ENCODE data around the gene PGAM4.
"Not testable (repeated sequence)": the region's sequence is repeated elsewhere in the genome, so short reads cannot be mapped to it uniquely, and the experiment has no call there.

The PGAM4 gene

DNA sequence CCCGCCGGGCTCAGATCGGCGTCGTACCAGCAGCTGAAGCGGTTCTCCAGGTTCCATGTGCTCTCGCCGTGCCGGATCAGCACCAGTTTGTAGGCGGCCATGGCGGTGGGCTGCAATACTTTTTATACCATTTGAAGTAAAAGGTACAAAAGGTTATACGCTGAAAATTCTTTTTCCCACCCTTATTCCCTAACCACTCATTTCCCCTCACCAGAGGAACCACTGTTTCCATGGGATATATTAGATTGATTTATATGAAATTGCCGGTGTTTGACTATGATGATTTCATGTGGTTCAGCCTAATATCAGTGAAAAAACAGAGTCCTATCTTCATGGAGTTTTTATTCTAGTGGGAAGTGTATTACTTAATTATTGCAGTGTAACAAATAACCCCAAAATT is at the start of gene PGAM4:
Gene PGAM4 (minus strand): TSS at position 101 of the 400 bp plus-strand sequence. CDS start 0 bp downstream, at position 101.
- DNase-seq = no peak

DNA sequence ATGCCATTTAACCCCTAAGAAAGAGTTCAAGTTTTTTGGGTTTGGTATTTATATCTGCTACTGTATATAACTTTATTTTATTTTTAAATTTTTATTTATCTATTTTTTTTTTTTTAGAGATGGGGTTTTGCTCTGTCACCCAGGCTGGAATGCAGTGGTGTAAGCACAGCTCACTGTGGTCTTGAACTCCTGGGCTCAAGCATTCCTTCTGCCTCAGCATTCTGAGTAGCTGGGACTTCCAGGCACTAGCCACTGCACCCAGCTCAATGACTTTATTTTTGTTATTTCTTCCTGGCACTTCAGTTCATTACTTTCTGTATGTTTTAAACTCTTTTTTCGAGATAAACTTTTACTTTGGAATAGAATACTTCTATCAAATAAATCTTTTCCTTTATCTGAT is 42.4 kb upstream of the PGAM4 start:
- no peak for DNase-seq

DNA sequence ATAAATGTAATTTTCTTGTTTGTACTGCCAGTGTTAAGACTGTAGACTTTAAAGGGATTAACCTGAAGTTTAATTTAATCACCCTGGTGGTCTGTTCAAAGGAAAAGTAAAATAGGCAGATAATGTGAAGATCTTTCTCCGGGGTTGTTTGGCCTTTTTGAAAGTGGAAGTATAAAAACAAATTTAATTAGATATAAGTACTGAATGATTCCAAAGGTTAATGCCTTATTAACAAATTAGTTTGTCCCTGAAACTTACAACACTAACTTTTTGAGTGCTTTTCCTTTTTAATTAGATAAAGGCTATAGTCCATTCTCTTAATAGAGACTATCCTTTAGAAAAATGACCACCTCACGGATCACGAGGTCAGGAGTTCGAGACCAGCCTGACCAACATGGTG is 10.4 kb upstream of the PGAM4 start:
- no peak for DNase-seq

DNA sequence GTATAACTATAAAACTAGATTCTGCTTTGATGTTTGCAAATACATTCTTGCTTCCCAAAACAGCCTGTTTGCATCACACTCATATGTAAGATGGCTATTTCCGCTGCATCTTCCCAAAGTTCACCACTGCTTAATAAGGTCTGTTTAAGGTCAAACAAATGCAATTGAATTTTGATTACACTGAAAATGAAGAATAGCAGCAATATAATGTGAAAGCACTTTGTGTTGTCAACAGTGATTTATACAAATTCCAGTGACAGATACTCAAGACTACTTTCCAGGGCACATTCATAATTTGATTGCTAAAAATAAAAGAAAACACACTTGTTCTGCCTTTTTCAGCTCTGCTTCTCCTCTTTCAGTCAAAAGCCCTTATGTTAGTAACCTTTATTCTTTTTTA is 8.1 kb upstream of the PGAM4 start:
- DNase-seq = no peak

DNA sequence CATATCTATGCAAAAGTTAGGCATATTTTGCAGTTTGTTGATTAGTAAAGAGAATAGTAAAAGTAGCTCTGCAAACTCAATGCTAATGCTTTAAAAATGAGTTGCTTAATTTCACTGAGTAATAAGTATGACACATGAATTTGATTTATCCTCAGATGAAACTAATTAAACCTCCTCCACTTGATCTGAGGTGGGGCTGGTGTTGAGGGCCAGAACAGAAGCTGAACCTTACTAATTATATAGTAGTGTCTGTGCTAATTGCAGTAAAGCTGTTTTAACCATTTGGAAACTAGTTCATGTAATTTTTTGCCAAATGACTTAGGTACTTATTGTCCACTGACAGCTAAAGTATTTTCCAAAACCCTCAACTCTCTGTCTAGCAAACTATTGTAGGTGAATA is 7.7 kb upstream of the PGAM4 start:
- DNase-seq = no peak

DNA sequence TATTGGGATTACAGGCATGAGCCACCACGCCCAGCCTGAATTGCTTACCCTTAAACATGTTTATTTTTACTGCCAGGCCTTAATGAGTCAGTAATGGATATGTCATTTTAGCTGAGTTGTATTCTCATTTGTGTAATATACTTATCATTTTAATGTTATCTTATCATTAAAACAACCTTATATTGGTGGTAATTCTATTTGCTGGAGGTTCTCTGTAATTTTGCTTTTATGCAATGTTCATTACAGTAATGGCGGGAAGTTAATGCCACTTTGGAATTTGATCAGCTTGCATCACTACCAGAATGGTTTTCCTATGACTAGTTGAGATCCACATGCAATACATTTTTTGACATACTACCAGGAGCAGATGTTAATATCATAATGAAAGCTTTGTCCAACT is 6.3 kb upstream of the PGAM4 start:
- DNase-seq = no peak

DNA sequence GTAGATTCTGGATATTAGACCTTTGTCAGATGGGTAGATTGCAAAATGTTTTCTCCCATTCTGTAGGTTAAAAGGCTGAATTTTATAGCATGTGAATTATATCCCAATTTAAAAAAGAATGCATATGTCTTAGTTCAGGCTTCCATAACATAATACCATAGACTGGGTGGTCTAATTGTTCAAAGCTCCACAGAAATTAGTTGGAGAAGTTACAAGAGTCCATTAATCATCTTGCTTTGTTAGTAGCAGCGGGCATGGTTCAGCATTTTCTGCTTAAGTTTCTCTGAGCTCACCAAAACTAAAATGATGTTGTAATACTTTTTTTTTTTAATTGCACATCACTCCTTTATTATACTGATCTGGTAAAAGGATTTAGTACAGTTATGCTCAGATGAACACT is 1.8 kb downstream of the PGAM4 start:
- no peak for DNase-seq

DNA sequence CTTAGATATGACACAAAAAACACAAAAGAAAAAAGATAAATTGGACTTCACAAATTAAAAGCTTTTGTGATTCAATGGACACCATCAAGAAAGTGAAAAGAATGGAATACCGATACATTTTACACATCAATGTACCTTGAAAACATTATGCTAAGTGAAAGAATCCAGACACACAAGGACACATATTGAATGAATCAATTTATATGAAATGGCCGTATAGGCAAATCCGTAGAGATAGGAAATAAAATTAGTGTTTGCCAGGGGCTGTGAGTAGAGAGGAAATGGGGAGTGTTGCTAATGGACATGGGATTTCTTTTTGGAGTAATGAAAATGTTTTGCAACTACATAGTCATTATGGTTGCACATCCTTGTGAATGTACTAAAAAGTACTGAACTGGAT is 3.1 kb downstream of the PGAM4 start:
- no peak for DNase-seq

DNA sequence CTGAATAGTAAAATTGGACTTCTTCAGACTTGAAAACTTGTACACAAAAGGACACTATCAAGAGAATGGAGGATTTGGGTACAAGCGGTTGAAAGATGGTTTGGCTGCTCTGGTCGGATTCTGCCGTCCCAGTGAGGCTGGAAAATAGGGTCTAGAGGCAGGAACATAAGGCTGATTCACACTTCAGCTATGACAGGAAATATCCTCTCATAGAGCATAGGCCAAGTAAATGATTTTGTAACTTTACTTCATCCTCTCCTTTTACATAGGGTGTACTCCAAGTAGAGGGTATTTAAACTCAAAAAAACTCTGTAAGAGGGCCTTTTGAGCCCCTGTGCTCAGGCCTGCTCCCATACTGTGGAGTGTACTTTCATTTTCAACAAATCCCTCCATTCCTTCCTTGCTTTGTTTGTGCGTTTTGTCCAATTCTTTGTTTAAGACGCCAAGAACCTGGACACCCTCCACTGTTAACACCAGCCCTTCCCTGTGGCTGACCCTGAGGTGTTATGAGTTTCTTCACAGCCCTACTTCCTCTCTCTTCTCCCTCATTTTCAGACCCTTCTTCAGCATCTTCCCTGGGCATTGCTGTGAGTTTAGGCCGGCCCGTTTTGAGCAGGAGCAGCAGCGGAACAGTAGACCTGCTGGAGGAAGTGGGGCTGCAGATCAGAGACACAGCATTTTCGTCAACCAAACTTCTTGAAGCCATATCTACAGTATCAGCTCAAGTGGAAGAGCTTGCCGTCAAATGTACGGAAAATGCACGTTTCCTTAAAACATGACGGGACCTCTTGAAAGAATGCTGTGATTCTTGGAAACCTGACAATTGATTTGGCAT is 7.2 kb downstream of the PGAM4 start:
- DNase-seq = no peak

DNA sequence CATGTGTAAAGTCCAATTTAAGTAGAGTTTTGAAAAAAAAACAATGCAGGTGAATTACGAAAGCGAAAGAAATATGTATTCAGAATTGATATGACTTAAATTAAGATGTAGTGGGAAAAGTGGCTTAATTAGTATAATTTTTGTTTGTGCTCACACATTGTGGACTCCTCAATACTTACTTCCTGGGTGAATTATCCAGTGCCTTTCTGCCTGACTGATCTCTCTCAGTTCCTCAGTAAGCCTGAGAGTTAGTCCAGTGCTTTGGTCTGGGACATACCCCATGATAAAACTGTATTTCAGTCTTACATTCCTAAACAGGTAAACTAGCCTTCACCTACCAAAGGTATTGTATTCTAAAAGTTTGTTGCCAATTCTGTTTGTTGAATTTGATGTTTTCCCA is 8.4 kb downstream of the PGAM4 start:
- DNase-seq = no peak

DNA sequence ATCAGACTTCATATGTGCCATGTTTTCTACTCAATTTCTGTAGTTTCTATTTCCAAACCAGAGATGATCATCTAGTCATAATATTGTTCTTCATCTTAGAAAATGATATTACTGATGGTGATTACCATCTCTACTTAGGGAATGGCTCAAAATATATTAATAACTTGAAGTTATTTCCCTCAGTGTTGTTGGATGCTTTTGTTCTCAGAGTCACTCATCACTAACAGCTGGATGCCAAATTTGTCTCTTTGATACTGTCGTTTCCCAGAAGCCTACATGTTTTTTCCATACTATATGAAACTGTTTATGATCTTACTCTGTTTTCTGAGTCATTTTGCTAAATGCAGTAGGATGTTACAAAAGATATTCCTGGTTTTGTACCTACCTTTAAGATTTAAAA is 8.9 kb downstream of the PGAM4 start:
- no peak for DNase-seq

DNA sequence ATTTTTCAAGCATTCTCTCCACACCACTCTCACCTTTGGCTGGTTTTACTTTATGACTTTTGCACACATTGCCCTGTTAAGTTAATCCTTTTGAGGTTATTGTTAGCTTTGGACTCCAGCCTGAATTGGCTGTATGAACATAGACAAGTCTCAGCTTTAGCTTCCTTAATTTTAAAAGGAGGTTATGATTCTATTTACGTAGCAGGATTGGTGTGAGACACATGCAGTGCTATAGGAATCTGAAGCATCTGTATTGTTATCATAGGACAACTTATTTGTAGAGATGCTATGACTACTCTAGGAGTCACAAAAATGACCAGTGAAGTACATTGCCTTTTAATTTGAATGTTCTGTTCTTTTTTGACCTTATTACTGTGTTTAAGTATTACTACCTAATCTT is 15.7 kb downstream of the PGAM4 start:
- DNase-seq = no peak

DNA sequence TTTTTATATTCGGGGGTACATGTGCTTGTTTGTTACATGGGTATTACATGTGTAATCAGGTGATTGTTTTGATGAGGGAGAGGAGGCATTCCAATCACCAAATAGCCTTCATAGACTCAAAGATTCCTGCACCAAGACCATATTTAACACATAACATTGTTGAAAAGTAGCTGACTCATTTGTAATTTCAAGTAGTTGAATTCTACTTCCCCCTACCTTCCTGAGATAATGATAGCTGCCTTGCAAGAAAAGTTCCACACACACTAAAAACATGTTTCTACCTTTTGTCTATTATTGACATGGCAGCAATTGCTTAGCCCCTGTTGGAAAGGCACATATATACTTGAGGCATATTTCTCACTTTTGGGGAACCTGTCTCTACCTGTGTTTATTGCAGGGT is 16.1 kb downstream of the PGAM4 start:
- DNase-seq = no peak

DNA sequence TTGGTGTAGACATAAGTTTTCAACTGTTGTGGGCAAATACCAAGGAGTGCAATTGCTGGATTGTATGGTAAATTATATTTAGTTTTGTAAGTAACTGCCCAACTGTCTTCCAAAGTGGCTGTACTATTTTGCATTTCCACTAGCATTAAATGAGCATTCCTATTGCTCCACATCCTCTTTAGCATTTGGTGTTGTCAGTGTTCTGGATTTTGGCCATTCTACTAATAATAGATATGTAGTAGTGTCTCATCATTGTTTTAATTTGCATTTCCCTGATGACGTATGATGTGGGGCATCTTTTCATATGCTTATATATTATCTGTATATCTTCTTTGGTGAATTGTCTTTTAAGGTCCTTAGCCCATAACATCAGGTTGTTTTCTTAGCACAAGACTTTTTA is 17.3 kb downstream of the PGAM4 start:
- no peak for DNase-seq

DNA sequence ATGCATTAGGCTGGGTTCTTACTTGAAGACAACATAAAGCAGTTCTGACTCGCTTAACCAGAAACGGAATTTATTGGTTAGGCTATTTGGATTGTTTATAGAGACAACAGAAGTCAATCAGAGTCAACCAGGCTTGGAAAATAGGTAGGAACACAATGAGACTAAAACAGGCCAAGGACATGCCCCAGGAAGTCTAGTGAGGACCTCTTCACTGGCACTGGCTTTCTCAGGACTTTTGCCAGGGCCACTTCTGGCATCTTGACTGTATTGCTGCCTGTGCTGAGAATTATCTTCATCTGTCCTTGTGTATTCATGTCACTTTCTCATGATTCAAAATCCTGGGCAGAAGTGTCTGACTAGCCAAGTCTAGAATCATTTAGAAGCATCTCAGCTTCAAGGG is 19.6 kb downstream of the PGAM4 start:
- DNase-seq = no peak

DNA sequence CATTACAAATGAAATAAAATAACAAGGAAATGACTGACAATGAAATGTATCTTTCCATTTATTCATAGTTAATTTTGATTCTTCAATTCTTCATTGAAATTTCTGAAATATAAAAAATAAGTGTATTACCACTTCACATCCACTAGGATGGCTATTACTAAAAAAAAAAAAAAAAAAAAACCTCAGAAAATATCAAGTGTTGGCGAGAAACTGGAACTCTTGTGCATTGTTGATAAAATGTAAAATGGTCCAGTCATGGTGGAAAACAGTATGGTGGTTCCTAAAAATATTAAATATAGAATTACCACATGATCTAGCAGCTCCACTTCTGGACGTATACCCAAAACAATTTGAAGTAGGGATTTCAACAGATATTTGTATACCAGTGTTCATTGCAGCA is 22.9 kb downstream of the PGAM4 start:
- DNase-seq = no peak

DNA sequence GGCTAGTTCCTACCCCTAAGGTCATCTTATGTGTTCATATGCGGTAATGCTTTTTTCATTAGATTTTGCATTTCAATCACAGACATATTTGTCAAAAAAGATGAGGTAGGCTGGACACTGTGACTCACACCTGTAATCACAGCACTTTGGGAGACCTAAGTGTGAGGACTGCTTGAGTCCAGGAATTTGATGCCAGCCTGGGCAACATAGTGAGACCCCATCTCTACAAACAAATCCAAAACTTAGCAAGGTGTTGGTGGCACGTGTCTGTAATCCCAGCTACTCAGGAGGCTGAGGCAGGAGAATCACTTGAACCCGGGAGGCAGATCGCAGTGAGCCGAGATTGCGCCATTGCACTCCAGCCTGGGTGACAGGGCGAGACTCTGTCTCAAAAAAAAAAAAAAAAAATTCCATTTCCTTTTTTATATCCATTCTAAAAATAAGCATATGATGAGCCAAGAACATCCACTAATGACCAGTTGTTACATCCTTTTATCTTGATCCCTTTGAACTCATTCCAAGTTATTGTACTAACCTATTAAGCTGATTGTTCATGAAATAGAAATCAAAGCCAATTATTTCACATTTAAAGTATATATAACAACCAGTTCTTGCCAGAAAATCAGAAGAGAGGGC is 23.4 kb downstream of the PGAM4 start:
- no peak for DNase-seq

DNA sequence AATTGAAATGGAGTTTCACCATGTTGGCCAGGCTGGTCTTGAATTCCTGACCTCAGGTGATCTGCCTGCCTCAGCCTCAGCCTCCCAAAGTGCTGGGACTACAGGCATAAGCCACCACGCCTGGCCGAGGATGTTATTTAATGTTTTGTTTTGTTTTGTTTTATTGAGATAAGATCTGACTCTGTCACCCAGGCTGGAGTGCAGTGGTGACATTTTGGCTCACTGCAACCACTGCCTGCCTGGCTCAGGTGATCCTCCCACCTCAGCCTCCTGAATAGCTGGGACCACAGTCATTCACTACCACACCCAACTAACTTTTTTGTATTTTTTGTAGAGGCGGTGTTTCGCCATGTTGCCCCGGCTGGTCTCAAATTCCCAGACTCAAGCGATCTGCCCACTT is 24.4 kb downstream of the PGAM4 start:
- not testable (repeated sequence) for DNase-seq

DNA sequence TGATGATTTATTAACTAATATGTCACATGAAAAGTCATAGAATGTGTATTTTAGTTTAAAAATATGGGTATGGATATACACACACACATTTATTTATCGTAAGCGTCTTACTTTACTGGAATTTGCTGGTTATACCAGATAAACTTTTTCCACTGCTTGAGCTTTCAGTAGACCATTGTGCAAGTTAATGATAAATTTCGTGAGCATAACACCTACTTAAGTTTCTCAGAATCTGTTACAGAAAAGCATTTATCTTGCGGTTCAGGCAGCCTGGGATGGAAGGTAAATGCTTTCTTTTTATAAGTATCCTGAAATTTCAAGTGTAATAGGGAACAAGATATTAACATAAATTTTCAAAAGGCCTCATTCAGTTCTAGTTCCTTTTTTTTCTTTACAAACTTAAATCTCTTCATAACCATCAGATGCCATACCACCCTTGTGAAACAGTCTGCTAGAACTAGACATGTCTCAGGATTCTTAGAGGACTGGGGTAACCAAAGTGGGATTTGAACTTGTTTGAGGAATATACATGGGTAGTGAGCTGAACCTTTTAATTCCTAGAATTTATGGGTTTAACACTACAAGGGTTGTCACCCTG is 31.3 kb downstream of the PGAM4 start:
- DNase-seq = no peak

DNA sequence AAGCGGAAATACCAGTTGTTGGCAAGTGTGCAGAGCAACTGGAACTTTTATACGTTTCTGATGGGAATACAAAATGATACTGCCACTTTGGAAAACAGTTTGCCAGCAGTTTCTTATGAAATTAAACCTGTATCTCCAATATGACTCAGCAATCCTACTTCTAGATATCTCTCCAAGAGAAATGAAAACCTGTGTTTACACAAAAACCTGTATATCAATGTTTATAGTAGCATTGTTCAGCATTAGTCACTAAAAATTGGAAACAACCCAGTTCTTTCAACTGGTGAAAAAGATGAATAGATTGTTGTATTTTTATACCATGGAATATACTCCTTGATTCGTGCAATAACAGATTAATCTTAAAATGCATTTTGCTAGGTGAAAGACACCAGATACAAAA is 32.1 kb downstream of the PGAM4 start:
- no peak for DNase-seq

DNA sequence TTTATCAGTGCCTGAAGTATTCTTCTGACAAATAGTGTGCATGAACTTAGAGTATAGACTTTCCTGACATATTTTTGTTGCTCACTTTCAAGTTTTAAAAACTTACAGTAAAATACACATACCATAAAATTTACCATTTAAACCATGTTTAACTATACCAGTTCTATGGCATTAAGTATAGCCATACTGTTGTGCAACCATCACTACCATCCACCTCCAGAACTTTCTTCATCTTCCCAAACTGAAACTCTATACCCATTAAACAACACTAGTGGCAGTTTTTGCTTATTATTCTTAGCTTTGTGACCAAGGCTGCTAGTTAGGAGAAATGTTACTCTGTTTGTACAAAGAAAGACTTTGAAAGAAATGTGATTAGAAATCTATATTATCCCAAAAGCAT is 33.1 kb downstream of the PGAM4 start:
- DNase-seq = no peak

DNA sequence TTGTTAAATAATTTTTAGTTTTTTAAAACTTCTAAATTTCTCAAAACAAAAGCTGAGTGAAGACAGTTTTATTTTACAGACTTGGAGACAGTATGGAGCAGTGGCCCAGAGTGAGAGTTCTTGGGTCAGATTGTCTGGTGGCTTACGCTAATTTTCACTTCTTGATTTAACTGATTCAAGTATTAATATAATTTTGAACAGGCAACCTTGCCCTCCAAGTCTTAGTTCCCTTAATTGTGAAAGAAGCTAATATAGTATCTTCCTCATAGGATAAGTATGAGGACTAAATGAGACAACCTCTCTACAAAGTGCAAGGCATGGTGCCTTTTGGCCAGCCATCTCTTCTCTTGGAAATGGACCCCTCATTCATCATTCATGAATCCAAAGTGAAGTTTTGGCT is 33.6 kb downstream of the PGAM4 start:
- no peak for DNase-seq

DNA sequence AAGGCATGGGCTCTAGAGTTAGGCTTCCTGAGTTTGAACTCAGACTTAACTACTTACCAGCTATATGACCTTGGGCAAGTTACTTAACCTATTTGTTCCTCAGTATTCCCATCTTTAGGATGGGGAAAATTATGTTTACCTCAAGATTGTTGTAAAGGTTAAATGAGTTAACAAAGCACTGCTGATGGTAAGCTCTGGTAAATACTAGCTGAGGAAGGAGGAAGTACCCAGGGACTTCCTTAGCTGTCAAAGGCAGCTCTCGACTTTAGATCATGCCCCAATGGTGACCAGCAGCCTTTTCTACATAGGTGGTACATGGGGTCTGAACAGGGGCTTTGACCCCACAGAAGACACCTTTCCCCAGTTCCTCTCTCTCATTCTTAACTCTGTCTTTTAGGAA is 38.9 kb downstream of the PGAM4 start:
- no peak for DNase-seq

DNA sequence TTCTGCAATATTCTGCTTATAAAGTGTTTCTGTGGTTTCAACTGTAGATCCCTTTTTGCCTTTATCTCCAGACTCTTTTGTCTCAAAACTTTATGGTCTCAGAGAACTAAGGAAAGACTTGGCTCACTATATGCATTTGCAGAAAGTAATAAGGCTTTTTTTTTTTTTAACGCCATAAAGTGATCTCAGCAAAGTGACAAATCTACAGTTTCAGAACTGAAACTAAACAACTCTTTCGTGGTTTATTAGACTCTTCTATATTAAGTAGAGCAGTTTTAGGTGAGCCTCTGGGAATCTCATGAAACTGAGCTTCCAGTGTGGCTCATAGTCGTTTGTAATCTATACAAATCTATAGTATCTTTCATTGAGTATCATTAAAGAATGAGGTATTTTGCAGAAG is 43.7 kb downstream of the PGAM4 start:
- no peak for DNase-seq
